HL-60 (cell line): ENCODE results near the gene RASSF8.

ENCODE experiments used
- POLR2AphosphoS5 ChIP-seq: IDR thresholded peaks from 2 replicates; pipeline ENCODE4 v1.6.1; 2012; ENCODE audit warnings: low read depth
- TF ChIP-seq, protein P1 (sequence below): IDR thresholded peaks from one replicate; pipeline ENCODE4 v1.5.1; 2011; ENCODE audit warnings: low read length, control low read depth, inconsistent platforms; ENCODE audit not compliant: insufficient read depth

DNA sequence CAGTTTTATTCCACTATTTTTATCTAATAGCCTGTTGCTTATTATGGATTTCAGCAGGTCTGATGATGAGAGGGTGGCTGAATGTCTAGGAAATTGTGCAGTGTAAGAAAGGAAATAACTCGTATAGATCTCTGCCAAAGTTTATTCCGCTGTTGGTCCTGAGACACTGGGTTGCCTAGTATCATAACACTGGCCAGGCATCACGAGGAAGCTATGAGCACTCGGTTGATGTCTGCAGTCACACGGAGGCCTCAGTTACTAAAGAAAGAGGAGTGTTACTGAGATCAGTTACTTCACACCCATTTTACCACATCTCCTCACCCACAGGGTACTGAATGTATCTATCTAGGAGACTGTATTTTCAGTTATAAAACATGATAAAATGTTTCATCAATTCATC, 144.5 kb downstream of the RASSF8 start:
- no peak for TF ChIP-seq POLR2AphosphoS5
- TF ChIP-seq, protein P1, sequence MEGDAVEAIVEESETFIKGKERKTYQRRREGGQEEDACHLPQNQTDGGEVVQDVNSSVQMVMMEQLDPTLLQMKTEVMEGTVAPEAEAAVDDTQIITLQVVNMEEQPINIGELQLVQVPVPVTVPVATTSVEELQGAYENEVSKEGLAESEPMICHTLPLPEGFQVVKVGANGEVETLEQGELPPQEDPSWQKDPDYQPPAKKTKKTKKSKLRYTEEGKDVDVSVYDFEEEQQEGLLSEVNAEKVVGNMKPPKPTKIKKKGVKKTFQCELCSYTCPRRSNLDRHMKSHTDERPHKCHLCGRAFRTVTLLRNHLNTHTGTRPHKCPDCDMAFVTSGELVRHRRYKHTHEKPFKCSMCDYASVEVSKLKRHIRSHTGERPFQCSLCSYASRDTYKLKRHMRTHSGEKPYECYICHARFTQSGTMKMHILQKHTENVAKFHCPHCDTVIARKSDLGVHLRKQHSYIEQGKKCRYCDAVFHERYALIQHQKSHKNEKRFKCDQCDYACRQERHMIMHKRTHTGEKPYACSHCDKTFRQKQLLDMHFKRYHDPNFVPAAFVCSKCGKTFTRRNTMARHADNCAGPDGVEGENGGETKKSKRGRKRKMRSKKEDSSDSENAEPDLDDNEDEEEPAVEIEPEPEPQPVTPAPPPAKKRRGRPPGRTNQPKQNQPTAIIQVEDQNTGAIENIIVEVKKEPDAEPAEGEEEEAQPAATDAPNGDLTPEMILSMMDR: no peak
